GM12891 (cell line): ENCODE results near the gene ZNF827.

Source experiments
- DNase-seq: peaks from one replicate; pipeline ENCODE4 v3.0.0; 2011; ENCODE audit warnings: low spot score; ENCODE audit not compliant: insufficient read length
- FAIRE-seq: peaks from 2 replicates; lab custom pipeline; 2011; peaks lifted over from hg19 to GRCh38; lab: Jason Lieb, UNC
- PAX5 ChIP-seq: IDR thresholded peaks from 2 replicates; pipeline ENCODE4 v1.6.1; 2011; ENCODE audit warnings: low read length, moderate library complexity, mild to moderate bottlenecking; ENCODE audit not compliant: insufficient read depth, severe bottlenecking
- POLR2A ChIP-seq: IDR thresholded peaks from 2 replicates; pipeline ENCODE4 v1.6.1; 2011; ENCODE audit warnings: low read depth, low read length, control low read depth
- POLR2AphosphoS5 ChIP-seq: IDR thresholded peaks from 2 replicates; pipeline ENCODE4 v1.6.1; 2011; ENCODE audit warnings: low read depth, low read length, control low read depth
- POU2F2 ChIP-seq: IDR thresholded peaks from 2 replicates; pipeline ENCODE4 v1.6.1; 2011; ENCODE audit warnings: low read depth, mild to moderate bottlenecking, control low read depth, low read length, moderate library complexity
- SPI1 ChIP-seq: IDR thresholded peaks from 2 replicates; pipeline ENCODE4 v1.6.1; 2011; ENCODE audit warnings: low read depth, low read length, control low read depth
- TAF1 ChIP-seq: IDR thresholded peaks from 2 replicates; pipeline ENCODE4 v1.6.1; 2011; ENCODE audit warnings: low read depth, low read length, control low read depth

Gene ZNF827

GRCh38 chr4:145792429-145792828 is 146.2 kb downstream of the ZNF827 start:
- FAIRE-seq, result no peak
- DNase-seq, result no peak
- no peak for TF ChIP-seq POLR2A
- no peak for TF ChIP-seq TAF1

- no peak for DNase-seq
- TF ChIP-seq SPI1, result no peak
- TF ChIP-seq PAX5, result no peak
- no peak for TF ChIP-seq TAF1
- TF ChIP-seq POLR2AphosphoS5, result no peak
- TF ChIP-seq POU2F2, result no peak
- TF ChIP-seq POLR2A, result no peak
- FAIRE-seq, result no peak
These were observed 146.6 kb downstream of the ZNF827 start for GRCh38 chr4:145791988-145792387.

- FAIRE-seq, result no peak
- TF ChIP-seq SPI1 (no peak), POU2F2 (no peak), TAF1 (no peak), POLR2A (no peak), PAX5 (no peak), POLR2AphosphoS5 (no peak)
- no peak for DNase-seq
These were observed 149.9 kb downstream of the ZNF827 start for GRCh38 chr4:145788755-145789154.

GRCh38 chr4:145786830-145787229 is 151.8 kb downstream of the ZNF827 start:
- TF ChIP-seq SPI1 (no peak), TAF1 (no peak), POLR2AphosphoS5 (no peak), POLR2A (no peak), PAX5 (no peak), POU2F2 (no peak)
- DNase-seq, result no peak
- FAIRE-seq, result no peak

GRCh38 chr4:145786261-145786660 is 152.4 kb downstream of the ZNF827 start:
- FAIRE-seq (no peak), DNase-seq (no peak)
- TF ChIP-seq POU2F2, result no peak
- no peak for TF ChIP-seq TAF1
- no peak for TF ChIP-seq POLR2A
- no peak for TF ChIP-seq SPI1
- TF ChIP-seq POLR2AphosphoS5, result no peak
- no peak for TF ChIP-seq PAX5

DNA sequence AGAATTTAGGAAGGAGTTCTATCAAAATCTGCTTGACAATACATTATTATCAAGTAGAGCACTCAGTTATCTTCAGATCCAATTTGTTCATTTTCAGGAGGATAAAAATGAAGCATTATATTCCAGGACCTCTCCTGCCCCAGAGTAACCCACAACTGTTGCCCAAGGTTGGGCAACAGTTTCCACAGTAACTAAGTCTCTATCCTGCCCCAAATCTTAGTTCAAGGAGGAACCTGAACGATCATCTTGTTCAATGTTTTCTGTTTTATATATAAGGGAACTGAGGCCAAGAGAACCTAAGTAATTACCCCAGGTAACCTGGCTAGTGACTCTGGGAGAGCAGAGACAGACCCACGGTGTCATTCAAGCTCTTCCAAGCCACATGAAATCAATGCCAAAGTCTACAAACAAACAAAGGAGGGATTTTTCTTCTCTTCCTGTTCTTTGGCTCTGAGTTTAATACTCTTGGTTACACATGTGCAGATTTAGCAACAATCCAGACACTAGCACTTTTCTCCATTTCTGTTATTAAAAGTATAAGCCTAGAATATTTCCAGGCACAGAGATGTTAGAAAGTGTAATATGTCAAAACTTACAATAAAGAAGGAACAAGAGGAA is 153.1 kb downstream of the ZNF827 start:
- FAIRE-seq (no peak), DNase-seq (no peak)
- TF ChIP-seq TAF1 (no peak), POLR2AphosphoS5 (no peak), SPI1 (no peak), POLR2A (no peak), POU2F2 (no peak), PAX5 (no peak)

GRCh38 chr4:145784036-145784435 is 154.6 kb downstream of the ZNF827 start:
- DNase-seq (no peak), FAIRE-seq (no peak)
- no peak for TF ChIP-seq PAX5
- no peak for TF ChIP-seq TAF1
- TF ChIP-seq POLR2AphosphoS5, result no peak
- no peak for TF ChIP-seq POLR2A
- TF ChIP-seq SPI1, result no peak
- TF ChIP-seq POU2F2, result no peak

DNA sequence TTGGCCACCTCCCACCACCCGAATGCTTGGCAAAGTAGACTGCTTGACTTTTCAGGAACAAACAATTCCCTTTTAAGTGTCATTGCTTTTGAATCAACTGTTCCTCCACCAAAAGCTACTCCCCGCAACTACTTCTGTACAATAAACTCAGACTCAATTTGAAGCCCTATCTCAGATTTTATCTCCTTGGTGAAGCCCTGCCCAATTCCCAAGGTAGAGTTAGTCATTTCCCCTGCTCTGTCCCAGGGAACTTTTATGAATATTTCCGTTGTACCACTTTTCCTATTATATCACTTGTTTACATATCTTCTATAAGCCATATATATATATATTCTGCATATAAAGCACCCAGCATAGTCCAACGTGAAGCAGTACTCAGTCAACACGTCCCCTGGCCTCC is 155.9 kb downstream of the ZNF827 start:
- FAIRE-seq, result no peak
- TF ChIP-seq SPI1, result no peak
- TF ChIP-seq TAF1, result no peak
- TF ChIP-seq POU2F2, result no peak
- no peak for TF ChIP-seq POLR2A
- TF ChIP-seq PAX5, result no peak
- TF ChIP-seq POLR2AphosphoS5, result no peak
- DNase-seq, result no peak

DNA sequence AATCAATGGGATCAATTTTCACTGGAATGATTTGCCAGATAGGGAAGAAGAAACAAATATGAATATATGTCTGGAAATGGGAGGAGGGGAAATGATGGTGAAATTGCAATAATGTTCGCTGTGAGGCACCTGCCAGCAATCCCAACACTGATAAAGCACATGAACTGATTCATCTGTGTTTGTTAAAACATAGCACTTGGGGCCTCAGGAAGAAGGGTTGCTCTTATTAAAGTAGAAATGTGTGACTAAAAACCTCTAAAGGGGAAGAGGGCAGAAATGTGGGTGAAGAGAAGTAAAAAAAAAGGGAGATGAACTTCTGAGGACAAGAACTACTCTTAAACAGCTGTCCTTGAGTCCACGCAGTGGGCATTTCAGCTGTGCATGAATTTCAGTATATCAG is 157.3 kb downstream of the ZNF827 start:
- DNase-seq (no peak), FAIRE-seq (no peak)
- TF ChIP-seq POLR2A (no peak), POLR2AphosphoS5 (no peak), TAF1 (no peak), SPI1 (no peak)

GRCh38 chr4:145779319-145779801 is 159.3 kb downstream of the ZNF827 start:
- no peak for FAIRE-seq

More at GRCh38 chr4:145779319-145779801, 159.3 kb downstream of the ZNF827 start:
- TF ChIP-seq POLR2AphosphoS5, result no peak
- TF ChIP-seq POU2F2, result no peak
- TF ChIP-seq SPI1, result no peak
- no peak for TF ChIP-seq TAF1
- TF ChIP-seq POLR2A, result no peak
- no peak for TF ChIP-seq PAX5
- no peak for DNase-seq
